ENCODE results near the gene ASB3.
"Not testable (repeated sequence)": the region's sequence is repeated elsewhere in the genome, so short reads cannot be mapped to it uniquely, and the experiment has no call there.

The ASB3 gene

GRCh38 chr2:53737091-53737490, 49.7 kb downstream of the ASB3 start:
- H3K36me3 Mint-ChIP-seq (ENCODE audit: low read depth), result peaks cover 17% of the 10 kb centered on the region

GRCh38 chr2:53729143-53729762, 57.5 kb downstream of the ASB3 start:
- H3K27me3 Mint-ChIP-seq (ENCODE audit: low read depth), result no peaks in the 10 kb centered on the region
- H3K4me1 Mint-ChIP-seq (ENCODE audit: low read depth), result peaks cover 5% of the 10 kb centered on the region
- no peak overlapping the region for H3K4me3 Mint-ChIP-seq
- peaks cover 14% of the 10 kb centered on the region for H3K36me3 Mint-ChIP-seq (ENCODE audit: low read depth)
- peaks cover 4% of the 10 kb centered on the region for H3K9me3 Mint-ChIP-seq
- H3K27ac Mint-ChIP-seq, result no peak overlapping the region

More at GRCh38 chr2:53737091-53737490, 49.7 kb downstream of the ASB3 start:
- no peak overlapping the region for H3K4me3 Mint-ChIP-seq
- no peak overlapping the region for H3K27ac Mint-ChIP-seq
- H3K27me3 Mint-ChIP-seq (ENCODE audit: low read depth), result no peaks in the 10 kb centered on the region
- H3K9me3 Mint-ChIP-seq, result no peaks in the 10 kb centered on the region
- peaks cover 2% of the 10 kb centered on the region for H3K4me1 Mint-ChIP-seq (ENCODE audit: low read depth)

- H3K27me3 Mint-ChIP-seq (ENCODE audit: low read depth), result no peaks in the 10 kb centered on the region
- peaks cover 13% of the 10 kb centered on the region for H3K36me3 Mint-ChIP-seq (ENCODE audit: low read depth)
- peaks cover 5% of the 10 kb centered on the region for H3K4me1 Mint-ChIP-seq (ENCODE audit: low read depth)
- H3K4me3 Mint-ChIP-seq, result no peak overlapping the region
- H3K27ac Mint-ChIP-seq, result no peak overlapping the region
- H3K9me3 Mint-ChIP-seq, result peaks cover 4% of the 10 kb centered on the region
Measured at GRCh38 chr2:53727921-53728320, 58.8 kb downstream of the ASB3 start.

- Mint-ChIP-seq H3K4me3 (no peak overlapping the region), H3K4me1 (ENCODE audit: low read depth) (peaks cover 5% of the 10 kb centered on the region), H3K27me3 (ENCODE audit: low read depth) (no peaks in the 10 kb centered on the region), H3K27ac (no peak overlapping the region), H3K36me3 (ENCODE audit: low read depth) (peaks cover 13% of the 10 kb centered on the region), H3K9me3 (peaks cover 4% of the 10 kb centered on the region)
Measured at GRCh38 chr2:53725662-53726061, 61.1 kb downstream of the ASB3 start.

GRCh38 chr2:53724536-53724935, 62.2 kb downstream of the ASB3 start:
- Mint-ChIP-seq H3K36me3 (ENCODE audit: low read depth) (peaks cover 13% of the 10 kb centered on the region), H3K4me1 (ENCODE audit: low read depth) (peaks cover 5% of the 10 kb centered on the region), H3K4me3 (no peak overlapping the region), H3K27me3 (ENCODE audit: low read depth) (no peaks in the 10 kb centered on the region), H3K9me3 (peaks cover 4% of the 10 kb centered on the region), H3K27ac (no peak overlapping the region)

- H3K4me3 Mint-ChIP-seq; H3K9me3 Mint-ChIP-seq; H3K27me3 Mint-ChIP-seq (ENCODE audit: low read depth); H3K27ac Mint-ChIP-seq; H3K4me1 Mint-ChIP-seq (ENCODE audit: low read depth): not testable (repeated sequence)
- peaks cover 14% of the 10 kb centered on the region for H3K36me3 Mint-ChIP-seq (ENCODE audit: low read depth)
Measured at GRCh38 chr2:53720944-53721343, 65.8 kb downstream of the ASB3 start.

GRCh38 chr2:53715568-53715967, 71.2 kb downstream of the ASB3 start:
- Mint-ChIP-seq H3K4me3 (no peak overlapping the region), H3K36me3 (ENCODE audit: low read depth) (peaks cover 11% of the 10 kb centered on the region), H3K27me3 (ENCODE audit: low read depth) (no peaks in the 10 kb centered on the region), H3K4me1 (ENCODE audit: low read depth) (peaks cover 2% of the 10 kb centered on the region), H3K27ac (no peak overlapping the region), H3K9me3 (no peaks in the 10 kb centered on the region)

- peaks cover 41% of the 10 kb centered on the region for H3K36me3 Mint-ChIP-seq (ENCODE audit: low read depth)
- H3K27me3 Mint-ChIP-seq (ENCODE audit: low read depth), result no peaks in the 10 kb centered on the region
- no peaks in the 10 kb centered on the region for H3K4me1 Mint-ChIP-seq (ENCODE audit: low read depth)
- peaks cover 23% of the 10 kb centered on the region for H3K9me3 Mint-ChIP-seq
- H3K27ac Mint-ChIP-seq, result no peak overlapping the region
- no peak overlapping the region for H3K4me3 Mint-ChIP-seq
Measured at GRCh38 chr2:53711271-53711780, 75.4 kb downstream of the ASB3 start.

GRCh38 chr2:53708988-53709387, 77.8 kb downstream of the ASB3 start:
- Mint-ChIP-seq H3K4me1 (ENCODE audit: low read depth) (no peaks in the 10 kb centered on the region), H3K4me3 (no peak overlapping the region), H3K36me3 (ENCODE audit: low read depth) (peaks cover 43% of the 10 kb centered on the region), H3K9me3 (peaks cover 23% of the 10 kb centered on the region), H3K27ac (no peak overlapping the region), H3K27me3 (ENCODE audit: low read depth) (no peaks in the 10 kb centered on the region)

- H3K9me3 Mint-ChIP-seq, result no peaks in the 10 kb centered on the region
- no peak overlapping the region for H3K27ac Mint-ChIP-seq
- peaks cover 28% of the 10 kb centered on the region for H3K36me3 Mint-ChIP-seq (ENCODE audit: low read depth)
- no peaks in the 10 kb centered on the region for H3K27me3 Mint-ChIP-seq (ENCODE audit: low read depth)
- no peaks in the 10 kb centered on the region for H3K4me1 Mint-ChIP-seq (ENCODE audit: low read depth)
- no peak overlapping the region for H3K4me3 Mint-ChIP-seq
Measured at GRCh38 chr2:53701221-53701620, 85.5 kb downstream of the ASB3 start.

- no peaks in the 10 kb centered on the region for H3K4me1 Mint-ChIP-seq (ENCODE audit: low read depth)
- H3K4me3 Mint-ChIP-seq, result no peak overlapping the region
- H3K36me3 Mint-ChIP-seq (ENCODE audit: low read depth), result peaks cover 24% of the 10 kb centered on the region
- H3K27me3 Mint-ChIP-seq (ENCODE audit: low read depth), result no peaks in the 10 kb centered on the region
- no peak overlapping the region for H3K27ac Mint-ChIP-seq
- no peaks in the 10 kb centered on the region for H3K9me3 Mint-ChIP-seq
Measured at GRCh38 chr2:53697686-53698085, 89.1 kb downstream of the ASB3 start.

GRCh38 chr2:53697092-53697491, 89.7 kb downstream of the ASB3 start:
- H3K4me3 Mint-ChIP-seq, result no peak overlapping the region
- no peaks in the 10 kb centered on the region for H3K9me3 Mint-ChIP-seq
- H3K27me3 Mint-ChIP-seq (ENCODE audit: low read depth), result no peaks in the 10 kb centered on the region
- peaks cover 24% of the 10 kb centered on the region for H3K36me3 Mint-ChIP-seq (ENCODE audit: low read depth)
- no peaks in the 10 kb centered on the region for H3K4me1 Mint-ChIP-seq (ENCODE audit: low read depth)
- H3K27ac Mint-ChIP-seq, result no peak overlapping the region

- Mint-ChIP-seq H3K27ac (no peak overlapping the region), H3K9me3 (no peaks in the 10 kb centered on the region), H3K4me3 (no peak overlapping the region), H3K4me1 (ENCODE audit: low read depth) (peaks cover 2% of the 10 kb centered on the region), H3K36me3 (ENCODE audit: low read depth) (peaks cover 26% of the 10 kb centered on the region), H3K27me3 (ENCODE audit: low read depth) (no peaks in the 10 kb centered on the region)
Measured at GRCh38 chr2:53695575-53695974, 91.2 kb downstream of the ASB3 start.

- no peaks in the 10 kb centered on the region for H3K27me3 Mint-ChIP-seq (ENCODE audit: low read depth)
- H3K4me1 Mint-ChIP-seq (ENCODE audit: low read depth), result peaks cover 2% of the 10 kb centered on the region
- H3K9me3 Mint-ChIP-seq, result no peaks in the 10 kb centered on the region
- H3K4me3 Mint-ChIP-seq, result no peak overlapping the region
- peaks cover 19% of the 10 kb centered on the region for H3K36me3 Mint-ChIP-seq (ENCODE audit: low read depth)
- H3K27ac Mint-ChIP-seq, result no peak overlapping the region
Measured at GRCh38 chr2:53694096-53694771, 92.5 kb downstream of the ASB3 start.

- Mint-ChIP-seq H3K27ac (no peak overlapping the region), H3K36me3 (ENCODE audit: low read depth) (peaks cover 12% of the 10 kb centered on the region), H3K4me1 (ENCODE audit: low read depth) (peaks cover 2% of the 10 kb centered on the region), H3K27me3 (ENCODE audit: low read depth) (no peaks in the 10 kb centered on the region), H3K4me3 (no peak overlapping the region), H3K9me3 (no peaks in the 10 kb centered on the region)
Measured at GRCh38 chr2:53690876-53691275, 95.9 kb downstream of the ASB3 start.

Measured in T-helper 1 cell treated with Interleukin-12 subunit alpha and Interleukin-12 subunit beta and Interleukin-4 antibody, amounts not matched to agents 30 μg/mL and 1 μg/mL, for 36 hours (primary cell).